RWPE2 (cell line): ENCODE data around the gene GTF3C1.

ENCODE experiments used
- ATAC-seq: fragments of 200-7000 bp; cut with Tn5 transposase; 3 replicates; pipeline ENCODE4 v1.9.1; 2021; ENCODE audit warnings: low read depth
- DNase-seq: peaks from one replicate; pipeline ENCODE4 v3.0.0-alpha.2; 2020; ENCODE audit warnings: low spot score
- H3K27ac ChIP-seq: fragments of 450-650 bp; 2 replicates; pipeline ENCODE4 v1.5.1; 2017; ENCODE audit warnings: mild to moderate bottlenecking; ENCODE audit not compliant: poor library complexity, severe bottlenecking
- H3K27me3 ChIP-seq: fragments of 250-450 bp; sonication (Bioruptor Pico); 2 replicates; pipeline ENCODE4 v1.5.1; 2021; ENCODE audit warnings: mild to moderate bottlenecking, moderate library complexity; ENCODE audit not compliant: insufficient read depth, poor library complexity, severe bottlenecking
- H3K36me3 ChIP-seq: fragments of 250-450 bp; sonication (Bioruptor Pico); 2 replicates; pipeline ENCODE4 v1.5.1; 2020; ENCODE audit warnings: low read depth, mild to moderate bottlenecking, moderate library complexity
- H3K4me1 ChIP-seq: fragments of 250-450 bp; sonication (Bioruptor Pico); 2 replicates; pipeline ENCODE4 v1.5.1; 2021; ENCODE audit warnings: mild to moderate bottlenecking, moderate library complexity; ENCODE audit not compliant: insufficient read depth, poor library complexity, severe bottlenecking
- H3K4me3 ChIP-seq: fragments of 250-450 bp; sonication (Bioruptor Pico); 2 replicates; pipeline ENCODE4 v1.5.1; 2021; ENCODE audit warnings: mild to moderate bottlenecking, moderate library complexity; ENCODE audit not compliant: severe bottlenecking
- H3K9me3 ChIP-seq: fragments of 250-450 bp; sonication (Bioruptor Pico); 2 replicates; pipeline ENCODE4 v1.5.1; 2021; ENCODE audit warnings: mild to moderate bottlenecking, moderate library complexity; ENCODE audit not compliant: severe bottlenecking
- TF ChIP-seq, protein P1 (sequence below): fragments of 450-650 bp; IDR thresholded peaks from one replicate; pipeline ENCODE4 v1.5.1; 2017; ENCODE audit warnings: mild to moderate bottlenecking, moderate library complexity; ENCODE audit not compliant: poor library complexity, severe bottlenecking

GTF3C1 gene

DNA sequence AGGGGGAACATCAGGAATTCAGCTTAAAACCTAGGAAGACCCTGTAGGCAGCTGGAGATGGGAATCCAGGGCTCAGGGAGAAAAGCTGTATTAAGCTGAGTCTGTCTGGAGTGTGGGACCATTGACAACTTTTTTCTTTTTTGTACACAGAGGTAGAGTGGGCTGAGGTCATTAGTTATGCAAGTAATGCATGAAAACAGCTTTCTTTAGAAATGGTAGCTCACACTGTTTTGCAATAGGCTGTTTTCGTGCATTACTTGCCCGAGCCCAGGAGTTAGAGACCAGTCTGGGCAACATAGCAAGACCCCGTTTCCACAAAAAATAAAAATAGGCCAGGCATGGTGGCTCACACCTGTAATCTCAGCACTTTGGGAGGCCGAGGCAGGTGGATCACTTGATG lies 46.7 kb upstream of the GTF3C1 start:
- no peaks in the 10 kb centered on the region for H3K4me1 ChIP-seq
- no peaks in the 10 kb centered on the region for H3K27me3 ChIP-seq
- no peaks in the 10 kb centered on the region for H3K9me3 ChIP-seq
- ATAC-seq = no peak
- H3K36me3 ChIP-seq = no peaks in the 10 kb centered on the region
- TF ChIP-seq, protein P1, sequence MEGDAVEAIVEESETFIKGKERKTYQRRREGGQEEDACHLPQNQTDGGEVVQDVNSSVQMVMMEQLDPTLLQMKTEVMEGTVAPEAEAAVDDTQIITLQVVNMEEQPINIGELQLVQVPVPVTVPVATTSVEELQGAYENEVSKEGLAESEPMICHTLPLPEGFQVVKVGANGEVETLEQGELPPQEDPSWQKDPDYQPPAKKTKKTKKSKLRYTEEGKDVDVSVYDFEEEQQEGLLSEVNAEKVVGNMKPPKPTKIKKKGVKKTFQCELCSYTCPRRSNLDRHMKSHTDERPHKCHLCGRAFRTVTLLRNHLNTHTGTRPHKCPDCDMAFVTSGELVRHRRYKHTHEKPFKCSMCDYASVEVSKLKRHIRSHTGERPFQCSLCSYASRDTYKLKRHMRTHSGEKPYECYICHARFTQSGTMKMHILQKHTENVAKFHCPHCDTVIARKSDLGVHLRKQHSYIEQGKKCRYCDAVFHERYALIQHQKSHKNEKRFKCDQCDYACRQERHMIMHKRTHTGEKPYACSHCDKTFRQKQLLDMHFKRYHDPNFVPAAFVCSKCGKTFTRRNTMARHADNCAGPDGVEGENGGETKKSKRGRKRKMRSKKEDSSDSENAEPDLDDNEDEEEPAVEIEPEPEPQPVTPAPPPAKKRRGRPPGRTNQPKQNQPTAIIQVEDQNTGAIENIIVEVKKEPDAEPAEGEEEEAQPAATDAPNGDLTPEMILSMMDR = no peak
- H3K27ac ChIP-seq = no peak overlapping the region
- H3K4me3 ChIP-seq = no peak overlapping the region
- no peak for DNase-seq

DNA sequence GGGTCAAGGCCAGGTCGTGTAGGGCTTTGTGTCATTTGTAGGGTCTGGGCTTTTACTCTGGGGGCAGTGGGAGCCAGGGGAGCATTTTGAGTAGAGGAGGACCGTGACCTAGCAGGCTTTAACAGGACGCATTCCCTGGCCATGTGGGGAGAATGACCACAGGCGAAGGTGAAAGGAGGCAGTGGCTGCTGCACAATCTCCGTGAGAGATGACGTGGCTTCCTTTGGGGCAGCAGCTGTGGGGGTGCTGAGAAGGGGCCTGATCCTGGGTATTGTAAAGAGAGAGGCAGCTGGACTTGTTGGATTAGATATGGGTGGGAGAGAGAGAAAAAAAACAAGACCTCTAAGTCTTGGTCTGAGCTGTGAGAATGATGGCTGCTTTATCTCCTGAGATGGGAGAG lies 46.3 kb upstream of the GTF3C1 start:
- ATAC-seq (no peak), DNase-seq (no peak)
- H3K27ac ChIP-seq = no peak overlapping the region
- H3K36me3 ChIP-seq = no peaks in the 10 kb centered on the region
- TF ChIP-seq, protein P1 = no peak
- H3K27me3 ChIP-seq = no peaks in the 10 kb centered on the region
- no peaks in the 10 kb centered on the region for H3K9me3 ChIP-seq
- H3K4me3 ChIP-seq = no peak overlapping the region
- no peaks in the 10 kb centered on the region for H3K4me1 ChIP-seq

DNA sequence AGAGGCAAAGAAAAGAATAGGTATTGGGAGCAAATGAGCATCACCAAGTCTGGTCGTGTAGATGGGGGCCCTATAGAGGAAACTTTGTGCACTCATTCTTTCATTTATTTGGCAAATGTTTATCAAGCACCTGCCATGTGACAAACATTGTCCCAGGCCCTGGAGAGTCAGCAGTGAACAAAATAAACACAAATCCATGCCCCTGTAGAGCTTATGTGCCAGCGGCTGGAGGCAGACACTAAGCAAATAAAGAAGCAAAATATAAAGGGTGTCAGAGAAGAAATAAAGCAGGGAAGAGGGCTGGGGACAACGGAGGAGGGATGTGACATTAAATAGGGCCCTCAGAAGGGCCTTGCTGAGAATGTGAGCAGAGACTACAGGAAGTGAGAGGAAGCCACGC lies 45.8 kb upstream of the GTF3C1 start:
- Histone ChIP-seq H3K27me3 (no peaks in the 10 kb centered on the region), H3K27ac (no peak overlapping the region), H3K4me3 (no peak overlapping the region), H3K4me1 (no peaks in the 10 kb centered on the region), H3K9me3 (no peaks in the 10 kb centered on the region), H3K36me3 (no peaks in the 10 kb centered on the region)
- ATAC-seq (no peak), DNase-seq (no peak)
- TF ChIP-seq, protein P1 = no peak

DNA sequence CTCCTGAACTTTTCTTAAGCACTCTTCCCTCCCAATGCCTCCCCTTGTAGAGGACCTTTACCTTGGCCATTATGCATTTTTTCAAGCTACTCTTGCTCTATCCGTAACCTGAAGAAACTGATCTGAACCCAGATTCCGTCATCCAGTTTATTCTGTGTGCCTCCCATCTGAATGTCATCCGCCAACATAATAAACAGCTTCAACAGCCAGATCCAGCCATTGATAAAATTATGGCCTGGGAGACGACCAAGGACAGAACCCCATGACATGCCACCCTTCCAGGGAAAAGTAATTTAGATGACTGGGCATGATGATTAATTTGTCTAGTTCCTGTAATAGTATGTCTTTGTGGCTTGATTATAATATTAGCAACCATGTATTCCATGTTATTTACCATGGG lies 42.1 kb upstream of the GTF3C1 start:
- H3K27ac ChIP-seq = no peak overlapping the region
- no peak for DNase-seq
- no peaks in the 10 kb centered on the region for H3K36me3 ChIP-seq
- no peaks in the 10 kb centered on the region for H3K27me3 ChIP-seq
- no peak overlapping the region for H3K4me3 ChIP-seq
- no peaks in the 10 kb centered on the region for H3K9me3 ChIP-seq
- ATAC-seq = no peak
- TF ChIP-seq, protein P1 = no peak
- no peaks in the 10 kb centered on the region for H3K4me1 ChIP-seq

DNA sequence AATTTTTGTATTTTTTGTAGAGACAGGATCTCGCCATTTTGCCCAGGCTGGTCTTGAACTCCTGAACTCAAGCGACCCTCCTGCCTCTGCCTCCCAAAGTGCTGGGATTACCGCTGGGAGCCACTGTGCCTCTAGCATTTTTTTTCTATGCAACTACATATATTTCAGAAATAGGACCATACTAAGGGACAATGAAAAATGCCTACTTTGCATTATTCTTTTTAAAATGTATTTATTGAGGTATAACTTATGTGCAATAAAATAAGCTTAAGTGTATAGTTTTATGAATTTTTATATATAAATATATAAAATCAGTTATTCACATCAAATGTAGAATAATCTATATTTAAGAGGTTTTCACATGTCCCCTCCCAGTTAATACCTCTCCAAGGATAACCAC lies 38.3 kb upstream of the GTF3C1 start:
- H3K27me3 ChIP-seq = no peaks in the 10 kb centered on the region
- TF ChIP-seq, protein P1 = no peak
- no peak overlapping the region for H3K4me3 ChIP-seq
- no peak overlapping the region for H3K27ac ChIP-seq
- H3K9me3 ChIP-seq = no peaks in the 10 kb centered on the region
- no peaks in the 10 kb centered on the region for H3K4me1 ChIP-seq
- H3K36me3 ChIP-seq = no peaks in the 10 kb centered on the region
- ATAC-seq = no peak
- no peak for DNase-seq
